Large intestine (tissue), 3 donors: ENCODE data around the gene GRAMD2A. TPM values are rescaled to one million over a fixed set of nuclear protein-coding genes. Genes with fewer than 3 reads are reported as not detected.

ENCODE experiments used
- DNase-seq, 2 donors: peaks; one replicate each; pipeline versions ENCODE4 v3.0.0 to v3.0.0-alpha.2; 2013
- H3K27ac ChIP-seq: one replicate; pipeline ENCODE4 v1.5.1; 2013; ENCODE audit warnings: low read length
- H3K27me3 ChIP-seq: 2 replicates; pipeline ENCODE4 v1.6.1; 2013; ENCODE audit warnings: low read length; ENCODE audit not compliant: control insufficient read depth, insufficient read depth
- H3K36me3 ChIP-seq: 2 replicates; pipeline ENCODE4 v1.6.1; 2013; ENCODE audit warnings: low read length; ENCODE audit not compliant: control insufficient read depth, insufficient read depth
- H3K4me1 ChIP-seq: one replicate; pipeline ENCODE4 v1.6.1; 2013; ENCODE audit warnings: low read length; ENCODE audit not compliant: control insufficient read depth, insufficient read depth
- H3K4me3 ChIP-seq: one replicate; pipeline ENCODE4 v1.5.1; 2013; ENCODE audit warnings: low read length
- H3K9me3 ChIP-seq: one replicate; pipeline ENCODE4 v1.6.1; 2013; ENCODE audit warnings: mild to moderate bottlenecking, low read depth, low read length, moderate library complexity; ENCODE audit not compliant: control insufficient read depth
- WGBS: methylation state at CpG from one replicate; pipeline ENCODE4 v1.1.5; 2013; ENCODE audit warnings: low lambda C conversion rate; ENCODE audit not compliant: insufficient coverage; 5-methylcytosine and 5-hydroxymethylcytosine counted together
- polyA plus RNA-seq: library from polyadenylated mRNA; unstranded; fragments of 120-200 nt; gene quantifications from one replicate; pipeline ENCODE4 v1.2.1, GENCODE V29; 2013

GRAMD2A gene
- polyA plus RNA-seq, 1 donor, result 11.5 TPM

- peak; percentile 75 to 78 for DNase-seq
- Histone ChIP-seq H3K4me1 (peaks cover 8% of the 10 kb centered on the region), H3K27me3 (no peaks in the 10 kb centered on the region), H3K4me3 (peak overlapping the region; percentile 37), H3K36me3 (no peaks in the 10 kb centered on the region), H3K9me3 (no peaks in the 10 kb centered on the region), H3K27ac (peak overlapping the region; percentile 24)
- WGBS, result 33% methylated on average over 1 of the region's 19 CpGs
These were observed 41.7 kb downstream of the GRAMD2A start for GRCh38 chr15:72155635-72156616.

DNA sequence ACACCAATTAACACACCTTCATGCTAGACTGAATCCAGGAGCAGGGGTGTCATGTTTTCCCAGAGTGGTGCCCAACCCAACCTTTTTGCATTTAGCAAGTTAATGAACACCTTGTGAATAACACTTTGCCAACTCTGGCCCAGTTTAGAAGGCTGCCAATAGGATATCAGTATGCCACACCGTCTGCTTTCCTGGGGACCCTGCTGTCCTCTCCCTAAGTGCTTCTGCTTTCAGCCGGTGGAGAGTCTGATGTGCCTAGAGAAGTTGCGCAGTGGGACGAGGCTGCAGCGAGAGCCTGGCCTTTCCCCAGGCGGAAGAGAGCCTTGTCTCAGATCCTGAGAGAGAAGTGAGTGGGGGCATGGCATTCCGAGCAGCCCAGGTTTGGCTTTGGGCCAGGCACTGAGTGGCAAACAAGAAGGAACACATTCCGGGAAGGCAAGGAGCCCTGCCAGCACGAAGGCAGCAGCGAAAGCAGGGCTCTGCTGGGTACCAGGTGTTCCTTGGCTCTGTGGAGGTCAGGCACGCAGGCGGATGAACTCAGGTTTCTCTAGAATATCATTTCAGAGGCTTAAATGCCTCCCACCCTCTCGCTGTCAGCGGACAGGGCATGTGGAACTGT lies 42.5 kb downstream of the GRAMD2A start:
- no peaks in the 10 kb centered on the region for H3K9me3 ChIP-seq
- peak overlapping the region; percentile 24 for H3K27ac ChIP-seq
- H3K4me1 ChIP-seq, result peaks cover 8% of the 10 kb centered on the region
- H3K4me3 ChIP-seq, result peak overlapping the region; percentile 37
- peak in 1 of 2 donors; percentile 53 for DNase-seq
- no peaks in the 10 kb centered on the region for H3K27me3 ChIP-seq
- H3K36me3 ChIP-seq, result no peaks in the 10 kb centered on the region
- no CpG with 5 or more reads among the region's 14 CpGs for WGBS

- no peak overlapping the region for H3K27ac ChIP-seq
- WGBS, result 96% methylated on average over 4 of the region's 7 CpGs
- H3K4me1 ChIP-seq, result peaks cover 8% of the 10 kb centered on the region
These were observed 43.3 kb downstream of the GRAMD2A start for GRCh38 chr15:72154316-72154715.

GRCh38 chr15:72153269-72154000 lies 44.2 kb downstream of the GRAMD2A start:
- Histone ChIP-seq H3K36me3 (no peaks in the 10 kb centered on the region), H3K4me1 (peaks cover 8% of the 10 kb centered on the region), H3K9me3 (no peaks in the 10 kb centered on the region), H3K27ac (no peak overlapping the region), H3K4me3 (no peak overlapping the region), H3K27me3 (no peaks in the 10 kb centered on the region)
- DNase-seq, result no peak
- WGBS, result 100% methylated on average over 1 of the region's 5 CpGs

More at GRCh38 chr15:72154316-72154715, 43.3 kb downstream of the GRAMD2A start:
- Histone ChIP-seq H3K4me3 (no peak overlapping the region), H3K9me3 (no peaks in the 10 kb centered on the region), H3K27me3 (no peaks in the 10 kb centered on the region), H3K36me3 (no peaks in the 10 kb centered on the region)
- DNase-seq, result no peak

DNA sequence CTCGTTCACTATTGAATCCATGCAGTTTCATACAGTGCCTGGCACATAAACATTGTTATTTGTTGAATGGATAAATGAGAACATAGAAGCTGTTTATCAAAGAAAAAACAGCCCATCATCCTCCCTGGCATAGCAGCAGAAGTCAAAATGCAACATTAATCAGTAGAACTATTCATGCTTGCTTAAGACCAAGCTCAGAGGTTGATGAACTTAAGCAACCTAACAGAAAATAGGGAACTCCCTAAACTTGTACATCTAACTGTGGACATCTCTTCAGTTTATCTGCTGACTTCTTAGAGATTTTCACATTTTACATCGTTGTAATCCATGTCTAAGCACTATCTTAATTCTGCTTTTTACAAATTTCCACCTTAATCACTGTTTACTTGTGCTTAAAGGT lies 50.2 kb downstream of the GRAMD2A start:
- Histone ChIP-seq H3K9me3 (no peaks in the 10 kb centered on the region), H3K4me3 (no peak overlapping the region), H3K27ac (no peak overlapping the region), H3K4me1 (no peaks in the 10 kb centered on the region), H3K27me3 (no peaks in the 10 kb centered on the region), H3K36me3 (no peaks in the 10 kb centered on the region)
- DNase-seq, result no peak
- 100% methylated on average over 2 of the region's 2 CpGs for WGBS

DNA sequence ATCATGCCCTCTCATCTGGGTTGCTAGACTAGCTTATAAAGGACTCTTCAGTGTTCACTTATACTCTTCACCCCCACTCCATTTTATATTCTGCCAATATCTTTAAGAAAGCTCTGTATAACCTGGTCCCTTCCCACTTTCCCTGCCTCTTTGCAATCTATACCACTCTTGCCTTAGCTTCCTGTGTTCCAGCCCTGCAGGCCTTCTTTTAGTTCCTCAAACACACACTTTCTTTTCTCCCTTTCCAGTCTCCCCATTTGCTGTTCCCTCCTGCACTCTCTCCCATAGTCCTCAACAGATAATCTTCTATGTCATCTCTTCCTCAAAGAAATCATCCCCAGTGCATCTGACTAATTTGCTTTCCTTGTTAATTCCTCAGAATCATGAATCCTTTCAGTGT lies 50.7 kb downstream of the GRAMD2A start:
- Histone ChIP-seq H3K27ac (no peak overlapping the region), H3K36me3 (no peaks in the 10 kb centered on the region), H3K4me3 (no peak overlapping the region), H3K27me3 (no peaks in the 10 kb centered on the region), H3K9me3 (no peaks in the 10 kb centered on the region), H3K4me1 (no peaks in the 10 kb centered on the region)
- DNase-seq, result no peak

DNA sequence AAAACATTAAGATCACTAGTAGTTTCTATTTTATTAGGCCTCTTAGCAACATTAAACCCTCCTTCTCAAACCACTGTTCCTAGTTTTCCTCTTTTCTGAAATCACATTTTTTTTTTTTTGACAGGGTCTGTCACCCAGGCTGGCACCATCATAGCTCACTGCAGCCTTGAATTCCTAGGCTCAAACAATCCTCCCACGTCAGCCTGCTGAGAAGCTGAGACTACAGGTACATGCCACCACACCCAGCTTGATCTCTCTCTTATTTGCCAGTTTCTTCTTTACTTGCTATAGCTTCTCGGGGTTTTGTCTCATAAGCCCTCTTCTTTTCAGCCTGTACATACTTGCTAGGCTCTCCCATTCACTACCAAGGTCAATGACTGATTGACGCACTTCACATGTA lies 51.4 kb downstream of the GRAMD2A start:
- Histone ChIP-seq H3K4me3 (no peak overlapping the region), H3K27me3 (no peaks in the 10 kb centered on the region), H3K4me1 (no peaks in the 10 kb centered on the region), H3K27ac (no peak overlapping the region), H3K36me3 (no peaks in the 10 kb centered on the region), H3K9me3 (no peaks in the 10 kb centered on the region)
- whole genome bisulfite sequencing, result no CpG with 5 or more reads among the region's 3 CpGs
- no peak for DNase-seq

DNA sequence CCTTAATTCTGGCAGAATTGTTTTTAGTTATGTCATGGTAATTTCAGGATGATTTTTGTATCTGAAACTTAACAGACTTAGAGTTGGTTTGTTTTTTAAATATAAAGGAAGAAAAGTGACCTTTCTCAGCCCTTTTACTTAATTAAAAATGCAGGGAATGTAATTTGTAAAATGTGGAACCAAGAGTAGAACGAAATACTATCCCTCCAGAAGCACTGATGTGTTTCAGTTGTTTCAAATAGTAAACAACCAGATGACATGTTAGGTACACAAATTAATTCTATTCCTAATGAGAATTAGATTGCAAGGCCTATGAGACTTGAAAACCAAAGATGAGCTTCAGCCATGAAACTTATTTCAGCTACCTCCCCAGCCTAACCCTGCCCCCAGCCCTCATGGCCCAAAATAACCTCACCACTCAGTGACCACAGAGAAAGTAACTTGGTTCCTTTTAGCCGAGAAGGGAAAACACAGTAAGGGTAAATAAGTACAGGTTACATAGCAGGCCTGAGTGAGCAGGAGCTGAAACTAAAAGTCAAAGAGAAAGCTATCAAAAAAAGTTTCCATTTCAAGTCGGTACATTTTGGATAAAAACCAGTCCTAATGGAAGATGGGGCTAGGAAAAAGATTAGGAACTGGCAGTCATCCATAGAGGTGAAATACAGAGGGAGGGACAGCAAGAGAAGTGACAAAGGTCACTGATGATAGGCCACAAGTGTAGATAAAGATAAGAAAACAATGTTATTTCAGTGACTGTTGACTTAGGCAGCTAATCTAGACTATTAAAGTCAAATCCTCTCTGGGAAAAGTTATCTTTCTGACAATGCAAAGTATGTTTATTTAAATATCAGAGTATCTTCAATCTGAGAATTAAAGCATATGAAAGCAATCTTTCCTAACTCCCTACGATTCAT lies 56.2 kb downstream of the GRAMD2A start:
- DNase-seq, result peak in 1 of 2 donors; percentile 35
- Histone ChIP-seq H3K4me1 (no peaks in the 10 kb centered on the region), H3K4me3 (no peak overlapping the region), H3K27ac (no peak overlapping the region), H3K27me3 (no peaks in the 10 kb centered on the region), H3K36me3 (no peaks in the 10 kb centered on the region), H3K9me3 (no peaks in the 10 kb centered on the region)
- 23% methylated on average over 2 of the region's 4 CpGs for WGBS

DNA sequence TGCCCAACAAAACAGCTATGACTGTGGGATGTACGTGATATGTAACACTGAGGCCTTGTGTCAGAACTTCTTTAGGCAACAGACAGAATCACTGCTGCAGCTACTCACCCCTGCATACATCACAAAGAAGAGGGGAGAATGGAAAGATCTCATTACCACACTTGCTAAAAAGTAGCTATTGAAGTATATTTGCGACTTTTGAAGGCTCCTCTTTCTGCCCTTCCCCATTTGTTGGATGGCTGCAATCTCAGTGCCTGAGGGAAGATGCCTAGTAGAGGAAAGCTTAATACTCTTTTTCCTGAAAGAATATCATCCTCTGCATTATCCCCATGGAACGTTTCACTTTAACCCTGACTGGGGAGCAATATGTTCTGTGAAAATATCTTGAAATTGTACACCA lies 57.5 kb downstream of the GRAMD2A start:
- no peaks in the 10 kb centered on the region for H3K4me1 ChIP-seq
- DNase-seq, result no peak
- no peak overlapping the region for H3K27ac ChIP-seq
- H3K4me3 ChIP-seq, result no peak overlapping the region
- H3K9me3 ChIP-seq, result no peaks in the 10 kb centered on the region
- H3K36me3 ChIP-seq, result no peaks in the 10 kb centered on the region
- no peaks in the 10 kb centered on the region for H3K27me3 ChIP-seq
- 50% methylated on average over 1 of the region's 3 CpGs for WGBS
